ENCODE results near the gene BNC2.

DNA sequence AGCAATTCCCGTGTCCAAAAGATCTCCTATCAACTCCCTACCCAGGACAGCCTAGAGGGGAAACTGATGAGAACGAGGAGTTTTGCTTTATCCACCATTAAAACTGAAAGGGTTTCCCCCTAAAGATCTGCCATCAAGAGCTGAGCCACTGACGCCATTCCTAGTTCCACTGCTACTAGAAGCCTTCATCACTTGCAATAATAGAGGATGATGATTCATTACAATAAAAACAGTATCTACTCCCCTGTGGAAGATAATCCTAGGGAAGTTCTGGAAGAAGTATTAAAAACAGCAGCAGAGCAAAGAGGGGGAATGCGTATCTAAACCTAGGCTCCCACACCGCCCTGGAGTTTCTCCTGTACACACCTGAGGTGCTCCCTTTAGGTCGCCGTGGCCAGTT, 394.5 kb downstream of the BNC2 start:
- TF ChIP-seq, protein P1, sequence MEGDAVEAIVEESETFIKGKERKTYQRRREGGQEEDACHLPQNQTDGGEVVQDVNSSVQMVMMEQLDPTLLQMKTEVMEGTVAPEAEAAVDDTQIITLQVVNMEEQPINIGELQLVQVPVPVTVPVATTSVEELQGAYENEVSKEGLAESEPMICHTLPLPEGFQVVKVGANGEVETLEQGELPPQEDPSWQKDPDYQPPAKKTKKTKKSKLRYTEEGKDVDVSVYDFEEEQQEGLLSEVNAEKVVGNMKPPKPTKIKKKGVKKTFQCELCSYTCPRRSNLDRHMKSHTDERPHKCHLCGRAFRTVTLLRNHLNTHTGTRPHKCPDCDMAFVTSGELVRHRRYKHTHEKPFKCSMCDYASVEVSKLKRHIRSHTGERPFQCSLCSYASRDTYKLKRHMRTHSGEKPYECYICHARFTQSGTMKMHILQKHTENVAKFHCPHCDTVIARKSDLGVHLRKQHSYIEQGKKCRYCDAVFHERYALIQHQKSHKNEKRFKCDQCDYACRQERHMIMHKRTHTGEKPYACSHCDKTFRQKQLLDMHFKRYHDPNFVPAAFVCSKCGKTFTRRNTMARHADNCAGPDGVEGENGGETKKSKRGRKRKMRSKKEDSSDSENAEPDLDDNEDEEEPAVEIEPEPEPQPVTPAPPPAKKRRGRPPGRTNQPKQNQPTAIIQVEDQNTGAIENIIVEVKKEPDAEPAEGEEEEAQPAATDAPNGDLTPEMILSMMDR (IDR thresholded peaks at IDR 0.05; ENCODE audit: poor library complexity) = no peak
- TF ChIP-seq EZH2 (IDR thresholded peaks at IDR 0.05; ENCODE audit: borderline replicate concordance) = no peak
